NCI-H2029 (cell line): ENCODE measurements around the gene PCP4.

ENCODE experiments used
- DNase-seq: peaks from one replicate; lab custom pipeline; 2025; lab: John Stamatoyannopoulos, UW

The PCP4 gene

DNA sequence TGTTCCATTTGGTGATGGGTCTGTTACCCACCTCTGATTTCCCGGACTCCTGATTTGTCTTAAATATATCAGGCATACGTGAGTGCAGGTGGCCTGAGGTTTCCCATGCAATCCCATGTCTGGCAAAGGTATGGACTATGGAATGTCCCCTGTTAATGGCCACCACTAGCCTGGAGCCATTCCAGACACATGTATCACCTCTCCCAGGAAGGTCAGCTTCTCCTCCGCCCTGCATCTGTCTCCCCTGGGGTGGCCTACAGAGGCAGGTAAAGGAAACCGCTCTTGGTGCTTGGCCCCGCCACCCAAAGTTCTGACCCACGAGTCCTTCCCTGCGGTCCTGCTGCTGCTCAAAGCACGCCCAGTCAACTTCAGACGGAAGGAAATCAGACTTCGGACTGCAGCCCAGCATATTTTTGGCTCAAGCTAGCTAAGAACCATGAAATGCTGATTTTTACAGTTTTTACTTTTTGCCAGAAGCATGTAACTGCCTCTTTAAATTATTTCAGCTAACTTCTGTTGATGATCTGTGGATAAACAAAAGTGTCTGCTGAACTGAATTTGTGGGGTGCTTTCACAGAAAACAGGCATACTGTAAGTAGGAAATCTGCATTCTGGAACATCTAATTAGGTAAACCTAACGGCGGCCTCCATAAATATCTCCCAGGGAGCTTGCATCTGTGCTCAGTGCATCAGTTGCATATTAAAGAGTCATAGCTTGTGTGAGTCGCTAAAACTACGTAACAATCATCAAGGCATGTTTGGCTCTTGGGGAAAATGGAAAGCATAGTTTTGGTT is 105.9 kb downstream of the PCP4 start:
- no peak for DNase-seq

DNA sequence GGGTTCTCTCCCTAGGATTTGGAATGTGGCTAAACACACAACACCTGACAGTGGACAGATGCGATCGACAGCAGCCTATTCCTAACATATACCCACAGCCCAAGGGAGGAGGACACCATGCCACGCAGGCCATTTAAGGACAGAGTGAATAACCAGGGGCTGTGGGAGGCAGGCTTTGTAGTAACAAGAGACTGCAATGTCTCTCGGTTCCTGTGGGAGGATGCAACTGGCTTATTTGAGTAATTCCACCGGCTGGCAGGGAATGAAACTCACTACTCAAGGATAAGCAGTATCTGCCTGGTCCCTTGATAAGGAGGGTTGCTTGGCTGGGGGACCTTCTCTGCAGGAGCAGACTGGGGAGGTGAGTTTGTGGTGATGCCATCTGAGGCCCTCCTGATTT is 109.6 kb downstream of the PCP4 start:
- no peak for DNase-seq
